ENCODE results near the gene CAPNS1.

DNA sequence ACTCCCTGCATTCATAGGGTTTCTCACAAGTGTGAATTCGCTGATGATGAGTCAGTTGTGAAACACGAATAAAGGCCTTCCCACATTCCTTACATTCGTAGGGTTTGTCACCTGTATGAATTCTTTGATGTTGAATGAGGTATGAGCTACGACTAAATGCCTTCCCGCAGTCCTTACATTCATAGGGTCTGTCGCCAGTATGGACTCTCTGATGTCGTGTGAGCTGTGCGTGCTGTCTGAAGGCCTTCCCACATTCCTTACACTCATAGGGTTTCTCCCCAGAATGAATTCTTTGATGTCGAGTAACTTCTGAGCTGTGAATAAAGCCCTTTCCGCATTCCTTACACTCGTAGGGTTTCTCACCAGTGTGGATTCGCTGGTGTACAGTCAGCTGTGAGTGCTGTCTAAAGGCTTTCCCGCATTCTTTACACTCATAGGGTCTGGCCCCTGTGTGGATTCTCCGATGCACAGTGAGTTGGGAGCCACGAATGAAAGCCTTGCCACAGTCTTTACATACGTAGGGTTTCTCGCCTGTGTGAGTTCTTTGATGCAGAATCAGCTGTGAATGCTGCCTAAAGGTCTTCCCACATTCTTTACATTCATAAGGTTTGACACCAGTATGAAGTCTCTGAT, 42.9 kb downstream of the CAPNS1 start:
- TF ChIP-seq, protein P1, sequence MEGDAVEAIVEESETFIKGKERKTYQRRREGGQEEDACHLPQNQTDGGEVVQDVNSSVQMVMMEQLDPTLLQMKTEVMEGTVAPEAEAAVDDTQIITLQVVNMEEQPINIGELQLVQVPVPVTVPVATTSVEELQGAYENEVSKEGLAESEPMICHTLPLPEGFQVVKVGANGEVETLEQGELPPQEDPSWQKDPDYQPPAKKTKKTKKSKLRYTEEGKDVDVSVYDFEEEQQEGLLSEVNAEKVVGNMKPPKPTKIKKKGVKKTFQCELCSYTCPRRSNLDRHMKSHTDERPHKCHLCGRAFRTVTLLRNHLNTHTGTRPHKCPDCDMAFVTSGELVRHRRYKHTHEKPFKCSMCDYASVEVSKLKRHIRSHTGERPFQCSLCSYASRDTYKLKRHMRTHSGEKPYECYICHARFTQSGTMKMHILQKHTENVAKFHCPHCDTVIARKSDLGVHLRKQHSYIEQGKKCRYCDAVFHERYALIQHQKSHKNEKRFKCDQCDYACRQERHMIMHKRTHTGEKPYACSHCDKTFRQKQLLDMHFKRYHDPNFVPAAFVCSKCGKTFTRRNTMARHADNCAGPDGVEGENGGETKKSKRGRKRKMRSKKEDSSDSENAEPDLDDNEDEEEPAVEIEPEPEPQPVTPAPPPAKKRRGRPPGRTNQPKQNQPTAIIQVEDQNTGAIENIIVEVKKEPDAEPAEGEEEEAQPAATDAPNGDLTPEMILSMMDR (conservative IDR thresholded peaks at IDR 0.05; ENCODE audit: low read depth, low read length): no peak
- no peak for TF ChIP-seq SMC3 (IDR thresholded peaks at IDR 0.05; ENCODE audit: low read depth, low read length)
- TF ChIP-seq POLR2A (IDR thresholded peaks at IDR 0.05; ENCODE audit: low read depth, low read length): no peak
- TF ChIP-seq, protein P2, sequence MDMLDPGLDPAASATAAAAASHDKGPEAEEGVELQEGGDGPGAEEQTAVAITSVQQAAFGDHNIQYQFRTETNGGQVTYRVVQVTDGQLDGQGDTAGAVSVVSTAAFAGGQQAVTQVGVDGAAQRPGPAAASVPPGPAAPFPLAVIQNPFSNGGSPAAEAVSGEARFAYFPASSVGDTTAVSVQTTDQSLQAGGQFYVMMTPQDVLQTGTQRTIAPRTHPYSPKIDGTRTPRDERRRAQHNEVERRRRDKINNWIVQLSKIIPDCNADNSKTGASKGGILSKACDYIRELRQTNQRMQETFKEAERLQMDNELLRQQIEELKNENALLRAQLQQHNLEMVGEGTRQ (IDR thresholded peaks at IDR 0.05; ENCODE audit: low read depth, low read length): no peak
- TF ChIP-seq MAFK (IDR thresholded peaks at IDR 0.05; ENCODE audit: low read depth, low read length): no peak
- TF ChIP-seq, protein P3, sequence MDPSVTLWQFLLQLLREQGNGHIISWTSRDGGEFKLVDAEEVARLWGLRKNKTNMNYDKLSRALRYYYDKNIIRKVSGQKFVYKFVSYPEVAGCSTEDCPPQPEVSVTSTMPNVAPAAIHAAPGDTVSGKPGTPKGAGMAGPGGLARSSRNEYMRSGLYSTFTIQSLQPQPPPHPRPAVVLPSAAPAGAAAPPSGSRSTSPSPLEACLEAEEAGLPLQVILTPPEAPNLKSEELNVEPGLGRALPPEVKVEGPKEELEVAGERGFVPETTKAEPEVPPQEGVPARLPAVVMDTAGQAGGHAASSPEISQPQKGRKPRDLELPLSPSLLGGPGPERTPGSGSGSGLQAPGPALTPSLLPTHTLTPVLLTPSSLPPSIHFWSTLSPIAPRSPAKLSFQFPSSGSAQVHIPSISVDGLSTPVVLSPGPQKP (IDR thresholded peaks at IDR 0.05; ENCODE audit: borderline replicate concordance, low read depth, low read length): no peak
- TF ChIP-seq CHD1 (IDR thresholded peaks at IDR 0.05; ENCODE audit: low read depth, low read length): no peak
- TF ChIP-seq RAD21 (IDR thresholded peaks at IDR 0.05; ENCODE audit: low read length): no peak
